NCI-H526 (cell line): ENCODE data around the gene ALG12.

Experiments
- DNase-seq, 2 experiments: peaks; one replicate each; lab custom pipeline; 2025; lab: John Stamatoyannopoulos, UW

Gene ALG12

DNA sequence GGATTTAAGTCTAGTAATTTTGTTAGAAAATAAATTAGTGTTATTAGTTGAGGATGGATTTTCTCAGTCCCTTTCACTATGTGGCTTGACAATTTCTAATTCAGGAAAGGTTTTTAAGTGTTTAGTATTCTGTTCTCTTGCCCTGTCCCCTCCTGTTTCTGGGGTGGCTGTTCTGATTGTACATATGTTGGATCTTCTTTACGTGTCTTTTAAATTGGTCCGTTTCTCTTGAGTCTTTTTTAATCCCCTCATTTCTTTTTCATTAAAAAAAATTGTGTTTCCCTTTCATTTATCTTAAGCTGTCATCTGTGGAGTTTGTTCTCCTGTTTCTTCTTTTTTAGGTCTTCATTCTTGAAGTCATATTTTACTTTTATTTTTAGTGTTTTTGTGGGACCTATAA, 52.1 kb downstream of the ALG12 start:
- DNase-seq = no peak

DNA sequence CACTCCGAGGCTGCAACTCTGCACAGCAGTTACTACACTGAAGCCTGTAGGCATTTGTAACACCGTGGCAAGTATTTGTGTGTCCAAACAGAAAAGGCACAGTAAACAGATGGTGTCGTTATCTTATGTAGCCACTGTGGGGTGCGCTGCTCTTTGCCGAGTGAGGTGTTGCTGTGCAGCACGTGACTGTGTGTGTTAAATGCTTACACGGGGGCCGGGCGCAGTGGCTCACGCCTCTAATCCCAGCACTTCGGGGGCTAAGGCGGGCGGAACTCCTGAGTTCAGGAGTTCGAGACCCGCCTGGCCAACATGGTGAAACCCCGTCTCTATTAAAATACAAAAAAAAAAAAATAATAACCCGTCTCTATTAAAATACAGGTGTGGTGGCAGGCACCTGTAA, 53.1 kb downstream of the ALG12 start:
- no peak for DNase-seq

DNA sequence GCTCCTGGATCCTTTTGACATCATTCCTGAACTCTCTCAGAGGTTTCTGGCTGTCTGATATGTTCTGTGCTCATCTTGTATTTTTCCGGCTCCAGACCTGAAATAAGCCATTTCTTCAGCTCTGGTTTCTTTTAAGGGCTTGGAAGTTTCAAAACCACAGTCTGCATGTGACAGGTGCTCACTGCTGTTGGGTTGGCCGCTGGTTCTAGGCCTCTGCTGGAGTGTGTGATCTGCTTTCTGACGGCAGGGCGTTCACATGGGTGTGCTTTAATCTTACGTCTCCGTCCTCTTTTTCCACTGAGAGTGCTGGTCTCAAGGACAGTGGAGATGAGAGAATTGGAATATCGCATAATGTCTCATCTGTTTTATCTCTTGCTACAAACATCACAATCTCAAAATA, 54.3 kb downstream of the ALG12 start:
- no peak for DNase-seq

DNA sequence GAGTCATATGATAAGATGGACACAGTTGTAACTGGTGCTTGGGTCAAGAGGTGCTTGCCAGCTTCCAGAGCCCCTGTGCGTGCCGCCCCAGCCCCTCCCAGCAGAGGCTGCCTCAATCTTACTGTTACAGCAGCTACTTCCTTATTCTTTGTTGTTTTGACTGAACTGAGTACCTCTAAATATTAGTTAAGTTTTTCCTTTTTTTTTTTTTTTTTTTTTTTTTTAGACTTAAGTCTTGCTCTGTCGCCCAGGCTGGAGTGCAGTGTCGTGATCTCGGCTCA, 55.8 kb downstream of the ALG12 start:
- DNase-seq = no peak

DNA sequence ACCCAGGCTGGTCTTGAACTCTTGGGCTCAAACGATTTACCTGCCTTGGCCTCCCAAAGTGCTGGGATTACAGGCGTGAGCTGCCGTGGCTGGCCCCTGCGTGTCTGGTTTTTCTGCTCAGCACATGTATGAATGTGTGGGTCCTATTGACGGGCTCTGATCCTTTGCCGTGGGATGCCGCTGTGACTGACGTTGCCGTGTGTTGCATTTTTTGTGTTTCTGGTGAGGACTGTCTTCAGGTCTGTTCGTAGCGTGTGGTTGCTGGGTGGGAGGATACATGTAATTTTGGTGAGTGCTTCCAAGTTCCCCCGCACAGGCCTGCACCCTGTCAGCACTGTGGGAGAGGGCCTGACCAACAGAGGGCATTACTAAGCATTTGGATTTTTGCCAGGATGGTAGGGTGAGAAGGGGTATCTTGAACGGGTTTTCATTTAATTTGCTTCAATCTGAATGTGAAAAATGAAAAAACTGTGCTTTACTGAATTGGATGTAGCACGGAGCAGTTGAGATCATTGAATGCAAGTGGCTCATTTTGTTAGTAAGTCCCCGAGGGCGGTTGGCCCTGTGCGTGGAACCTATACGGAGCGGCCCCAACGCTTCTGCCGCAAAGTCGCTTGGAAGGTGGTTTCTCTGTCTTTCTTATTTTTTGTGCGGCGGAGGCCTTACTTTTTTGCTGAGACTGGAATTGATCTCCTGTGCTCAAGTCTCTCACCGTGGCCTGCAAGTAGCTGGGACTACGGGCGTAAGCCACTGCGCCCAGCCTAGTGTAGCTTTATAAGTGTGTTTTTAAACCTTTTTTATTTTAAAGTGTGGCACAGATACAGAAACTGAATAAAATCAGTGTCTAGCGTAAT, 56.4 kb downstream of the ALG12 start:
- DNase-seq = no peak

DNA sequence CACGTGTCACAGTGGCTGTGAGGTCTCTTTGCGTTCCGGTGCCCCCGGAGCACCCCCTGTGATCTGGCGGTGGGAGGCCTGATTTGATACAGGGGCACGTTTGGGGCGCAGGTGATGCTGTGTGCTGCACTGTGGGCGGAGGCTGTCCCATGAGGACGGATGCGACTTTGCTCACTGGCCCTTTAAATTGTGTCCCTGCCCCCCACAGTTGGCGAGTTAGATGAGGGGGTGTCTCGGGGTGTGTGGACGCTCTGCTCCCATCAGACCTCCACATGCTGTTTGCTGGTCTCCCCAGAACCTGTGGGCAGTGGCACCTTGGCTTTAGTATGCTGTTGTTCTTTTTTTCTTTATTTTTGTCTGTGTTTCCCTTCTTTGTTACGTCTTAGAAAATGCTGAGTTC, 59.4 kb downstream of the ALG12 start:
- DNase-seq = no peak

DNA sequence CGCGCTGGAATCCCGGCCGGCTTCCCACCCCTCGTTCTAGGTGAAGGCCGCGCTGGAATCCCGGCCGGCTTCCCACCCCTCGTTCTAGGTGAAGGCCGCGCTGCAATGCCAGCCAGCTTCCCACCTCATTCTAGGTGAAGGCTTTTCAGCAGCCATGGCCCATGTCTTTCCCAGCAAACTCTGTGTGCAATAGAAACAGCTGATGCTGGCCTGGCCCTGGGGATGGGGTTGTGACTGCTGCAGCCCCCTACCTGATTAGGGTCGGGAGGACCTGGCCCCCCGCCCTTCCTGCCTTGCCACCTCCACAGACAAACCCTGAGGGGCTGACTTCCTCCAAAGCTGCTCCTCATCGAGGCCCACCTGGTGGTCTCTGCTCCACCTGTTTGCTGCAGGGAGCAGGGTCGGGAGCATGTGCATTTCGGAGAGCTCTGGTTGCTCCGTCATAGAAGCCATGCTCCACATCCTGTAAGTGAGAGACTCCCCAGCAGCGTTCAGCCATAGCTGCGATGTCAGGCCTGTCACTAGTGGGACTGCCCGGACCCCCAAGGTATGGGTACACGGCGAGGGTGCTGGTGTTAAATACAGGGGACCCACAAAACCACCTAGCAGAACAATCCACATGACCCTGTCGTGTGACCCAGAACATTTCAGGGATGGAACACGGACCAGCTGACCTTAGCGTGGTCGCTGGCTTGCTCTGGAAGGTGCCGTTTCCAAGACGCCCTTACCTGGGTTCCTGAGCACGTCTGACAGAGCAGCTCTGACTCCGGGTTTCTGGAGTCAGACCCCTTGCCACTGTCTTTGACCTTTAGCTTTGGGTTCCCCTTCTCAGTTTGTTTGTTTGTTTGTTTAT, 61.2 kb downstream of the ALG12 start:
- DNase-seq = no peak

DNA sequence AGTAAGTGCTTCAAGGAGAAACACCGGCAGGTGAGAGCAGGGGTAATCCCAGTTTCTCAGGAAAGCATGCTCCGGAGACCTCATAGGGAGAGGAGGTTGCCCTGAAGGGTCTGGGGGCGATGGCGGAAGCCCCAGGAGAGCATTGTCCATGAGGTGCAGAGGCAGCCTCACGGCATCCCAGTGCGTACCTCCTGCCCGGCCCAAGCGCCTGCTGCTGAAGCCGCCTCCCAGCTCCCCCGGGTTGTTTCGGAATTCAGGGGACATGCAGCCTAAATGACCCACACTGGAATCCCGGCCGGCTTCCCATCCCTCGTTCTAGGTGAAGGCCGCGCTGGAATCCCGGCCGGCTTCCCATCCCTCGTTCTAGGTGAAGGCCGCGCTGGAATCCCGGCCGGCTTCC, 61.9 kb downstream of the ALG12 start:
- DNase-seq = no peak

DNA sequence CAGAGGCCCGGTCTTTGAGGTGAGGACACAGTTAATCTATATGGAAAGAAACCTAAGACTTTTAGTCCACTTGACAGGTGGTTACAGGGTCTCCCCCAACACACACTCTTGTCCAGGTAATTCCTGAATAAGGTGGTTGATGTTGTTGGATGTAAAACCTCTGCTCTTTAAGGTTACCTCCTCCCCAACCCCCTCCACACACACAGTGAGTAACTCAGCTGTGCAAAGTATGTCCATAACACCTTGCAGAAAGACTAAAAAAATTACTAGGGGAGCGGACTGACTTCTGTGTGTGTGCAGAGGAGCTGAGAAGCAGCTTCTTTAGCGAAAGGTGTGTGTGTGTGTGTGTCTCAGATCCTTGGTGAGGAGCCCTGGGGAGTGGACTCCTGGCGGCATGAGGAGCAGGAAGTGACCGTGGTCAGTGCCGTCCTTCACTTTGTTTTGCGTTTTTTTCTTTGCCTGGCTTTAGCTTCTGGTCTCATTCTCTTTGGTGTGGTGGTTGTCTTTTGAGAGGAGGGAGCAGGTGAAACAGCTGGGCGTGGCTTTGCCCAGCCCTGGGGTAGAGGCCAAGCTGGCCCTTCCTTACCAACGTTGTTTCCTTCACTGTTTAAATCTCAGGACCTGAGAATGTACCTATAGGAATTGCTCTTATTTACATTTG, 62.9 kb downstream of the ALG12 start:
- DNase-seq = no peak

DNA sequence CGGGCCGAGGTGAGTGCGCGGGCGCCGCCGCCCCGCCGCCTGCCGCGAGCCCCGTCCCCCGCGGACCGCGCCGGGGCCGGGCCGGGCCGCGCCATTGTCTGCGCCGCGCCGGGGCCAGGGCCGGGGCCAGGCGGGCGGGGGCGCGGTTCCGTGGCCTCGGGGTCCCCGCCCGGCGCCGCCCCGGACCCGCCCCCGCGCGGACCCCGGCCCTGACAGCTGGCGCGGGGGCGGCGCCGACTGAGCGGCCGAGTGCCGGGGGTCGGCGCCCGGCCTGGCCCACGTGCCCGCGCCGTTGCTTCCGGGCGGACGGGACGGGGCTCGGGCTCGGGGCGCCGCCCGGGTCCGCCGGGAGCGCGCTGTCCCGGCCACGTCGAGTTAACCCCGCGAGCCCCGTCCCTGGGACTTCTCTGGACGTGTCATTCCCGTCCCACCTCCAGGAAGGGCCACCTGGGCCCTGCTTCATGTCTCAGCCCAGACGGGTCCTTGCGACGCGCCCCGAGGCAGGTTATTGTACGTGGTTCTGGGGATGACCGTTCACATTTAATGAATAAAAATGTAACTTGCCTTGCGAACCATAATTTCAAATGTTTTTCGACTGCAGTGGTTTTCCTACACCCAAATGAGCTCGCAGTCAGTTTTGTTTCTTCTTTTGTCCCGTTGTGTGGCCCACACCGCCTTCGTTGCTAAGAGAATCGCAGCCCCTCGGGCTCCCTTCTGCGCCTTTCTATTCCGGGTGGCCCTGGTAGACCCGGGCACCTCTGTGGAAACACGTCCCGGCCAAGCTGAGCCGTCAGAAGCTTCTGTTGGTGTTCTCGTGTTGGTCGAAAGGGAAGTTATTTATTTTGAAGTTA, 64.0 kb downstream of the ALG12 start:
- peak in 1 of 2 experiments; percentile 32 for DNase-seq

DNA sequence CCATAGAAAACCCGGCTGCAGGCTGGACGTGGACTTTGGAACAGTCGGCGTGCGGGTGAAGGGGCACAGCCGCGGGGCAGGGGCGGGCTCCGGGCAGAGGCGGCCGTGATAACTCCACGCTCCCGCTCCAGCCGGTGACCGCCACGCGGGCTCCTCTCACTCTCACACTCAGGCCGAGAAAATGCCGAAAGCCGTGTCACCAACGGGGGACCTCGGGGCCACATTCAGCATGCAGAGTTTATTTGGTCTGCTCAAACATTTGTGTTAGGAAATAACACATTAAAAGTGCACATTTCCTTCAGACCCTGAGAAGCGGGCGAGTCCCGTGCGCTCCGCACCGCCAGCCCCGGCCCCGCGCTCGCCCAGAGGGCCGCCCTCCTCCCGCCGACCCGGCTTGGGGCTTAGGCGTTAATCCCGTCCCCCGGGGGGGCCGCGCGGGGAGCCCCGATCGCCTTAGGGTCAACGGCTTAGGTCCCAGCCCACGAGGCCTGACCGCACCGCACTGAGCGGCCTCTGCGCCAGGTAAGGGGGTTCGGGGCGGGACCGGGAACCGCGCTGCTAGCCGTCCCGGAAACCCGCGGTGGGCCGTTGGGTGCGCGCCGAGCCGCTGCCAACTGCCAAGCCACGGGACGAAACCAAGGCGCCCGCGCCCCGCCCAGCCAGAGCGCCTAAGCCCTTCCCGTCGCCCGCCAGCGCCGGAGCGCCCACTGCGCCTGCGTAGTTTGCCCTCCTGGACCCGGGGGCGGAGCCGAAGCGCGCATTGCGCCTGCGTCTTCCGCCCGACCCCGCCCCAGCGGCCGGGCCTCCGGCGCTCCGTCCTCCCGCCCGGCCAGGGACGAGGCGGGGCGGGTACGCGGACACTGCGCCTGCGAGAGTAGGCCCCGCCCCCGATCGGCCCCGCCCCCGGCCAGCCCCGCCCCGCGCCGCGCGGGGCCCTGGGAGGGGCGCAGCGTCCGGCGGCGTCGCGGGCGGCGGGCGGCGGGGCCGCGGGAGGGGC, 65.0 kb downstream of the ALG12 start, which contains the start of gene ZBED4:
Gene ZBED4 (plus strand): TSS at position 947 of the 997 bp plus-strand sequence. CDS start 29,819 bp downstream, outside the sequence.
- DNase-seq = peak; percentile 83 to 95

DNA sequence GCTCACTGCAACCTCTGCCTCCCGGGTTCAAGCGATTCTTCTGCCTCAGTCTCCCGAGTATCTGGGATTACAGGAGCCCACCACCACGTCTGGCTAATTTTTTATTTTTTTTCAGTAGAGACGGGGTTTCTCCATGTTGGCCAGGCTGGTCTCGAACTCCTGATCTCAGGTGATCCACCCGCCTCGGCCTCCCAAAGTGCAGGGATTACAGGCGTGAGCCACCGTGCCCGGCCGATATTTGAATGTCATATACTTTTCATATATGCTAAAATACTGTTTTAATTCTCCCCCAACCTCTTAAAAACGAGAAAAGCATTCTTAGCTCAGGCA, 65.7 kb downstream of the ALG12 start:
- DNase-seq = peak in 1 of 2 experiments; percentile 55

DNA sequence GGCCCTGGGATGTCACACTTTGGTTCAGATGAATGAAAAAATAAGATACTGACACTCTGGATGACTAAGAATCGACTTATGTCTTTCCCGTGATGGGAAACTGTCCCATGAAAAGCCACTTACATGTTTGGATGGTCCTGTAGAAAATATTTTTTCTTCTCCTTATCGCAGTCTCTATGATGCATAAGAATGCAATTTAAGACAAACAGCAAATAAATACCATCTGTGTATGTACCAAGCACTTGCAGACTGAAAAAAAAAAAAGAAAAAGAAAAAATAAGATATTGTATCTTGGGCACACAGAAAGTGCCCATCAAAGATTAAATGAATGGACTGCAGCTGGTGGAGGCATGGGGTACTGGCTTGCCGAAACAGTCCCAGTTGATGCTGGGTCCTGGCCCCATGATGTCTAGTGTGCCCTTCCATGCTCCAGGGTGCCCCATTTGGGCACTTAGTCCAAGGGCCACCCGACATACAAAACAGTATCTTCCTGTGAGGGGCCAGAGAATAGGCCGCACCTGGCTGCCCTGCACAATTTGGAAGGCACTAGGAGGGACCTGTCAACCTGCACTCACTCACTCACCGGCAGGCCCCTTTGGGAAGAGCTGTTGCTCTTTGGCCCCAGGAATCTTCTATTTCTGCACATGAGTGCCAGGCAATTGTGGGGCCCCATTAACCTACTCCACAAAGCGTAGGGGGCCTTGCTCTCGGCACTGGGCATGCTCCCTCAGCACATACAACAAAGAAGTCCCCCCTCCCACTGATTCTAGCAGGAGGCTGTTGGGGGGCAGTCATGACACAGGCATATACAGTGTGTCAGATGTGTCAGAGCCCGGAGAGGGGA, 67.1 kb downstream of the ALG12 start:
- no peak for DNase-seq
